GM12872 (cell line): ENCODE measurements around the gene FGD5.

Experiments
- CTCF ChIP-seq: IDR thresholded peaks from 3 replicates; pipeline ENCODE4 v1.5.1; 2011; ENCODE audit warnings: low read depth, mild to moderate bottlenecking, low read length, moderate library complexity; ENCODE audit not compliant: insufficient read depth

Gene FGD5

GRCh38 chr3:14810070-14810791, 8.5 kb upstream of the FGD5 start:
- TF ChIP-seq CTCF, result no peak

- TF ChIP-seq CTCF, result no peak
Observed at GRCh38 chr3:14810801-14811661, 7.7 kb upstream of the FGD5 start.

GRCh38 chr3:14811684-14812083, 7.1 kb upstream of the FGD5 start:
- TF ChIP-seq CTCF, result no peak

- no peak for TF ChIP-seq CTCF
Observed at GRCh38 chr3:14812196-14812790, 6.5 kb upstream of the FGD5 start.

- no peak for TF ChIP-seq CTCF
Observed at GRCh38 chr3:14814411-14814871, 4.3 kb upstream of the FGD5 start.

- no peak for TF ChIP-seq CTCF
Observed at GRCh38 chr3:14816359-14816758, 2.4 kb upstream of the FGD5 start.

GRCh38 chr3:14819671-14820070, 909 bp downstream of the FGD5 start:
- no peak for TF ChIP-seq CTCF
